ENCODE data around the gene BRD7. TPM values are rescaled to one million over a fixed set of nuclear protein-coding genes. Genes with fewer than 3 reads are reported as not detected.

BRD7 gene
- total and polyA plus RNA-seq, 2 donors (not counting 3 experiments of a cell fraction or from before 2014, with no cell fraction given): 17.1 to 69.1 TPM

- H3K4me1 ChIP-seq (ENCODE audit: control insufficient read depth, extremely low read depth, insufficient read depth, low read length): no peaks in the 10 kb centered on the region
- H3K79me2 ChIP-seq (ENCODE audit: control insufficient read depth, insufficient read depth, low read length): no peaks in the 10 kb centered on the region
- intact Hi-C loops (cut with micrococcal nuclease) (no loop called here), dilution Hi-C loops (cut with MboI; ENCODE audit: extremely low pct_ligation_motif_present, low sequenced_read_pairs) (no loop called here)
- H3K9me3 ChIP-seq (replicated peaks; ENCODE audit: control insufficient read depth, insufficient read depth, low read length): no peaks in the 10 kb centered on the region
- ChIA-PET POLR2A (no interaction called here), CTCF (no interaction called here)
- H3K4me3 ChIP-seq (replicated peaks in 1 of 3; ENCODE audit: insufficient read depth in 1 of 3, low read depth in 1 of 3, low read length in 3 of 3): no peak overlapping the region
- H3K9me1 ChIP-seq (replicated peaks; ENCODE audit: control insufficient read depth, extremely low read depth, insufficient read depth, low read length): no peaks in the 10 kb centered on the region
- H2AFZ ChIP-seq (ENCODE audit: low read depth, low read length): no peak overlapping the region
- no peak overlapping the region for H3K4me2 ChIP-seq (ENCODE audit: insufficient read depth, low read length)
- H3K36me3 ChIP-seq (ENCODE audit: control insufficient read depth in 2 of 2, extremely low read depth in 1 of 2, insufficient read depth in 2 of 2, low read length in 2 of 2): no peaks in the 10 kb centered on the region
- H3K9ac ChIP-seq (replicated peaks; ENCODE audit: extremely low read depth, insufficient read depth, low read length): no peak overlapping the region
- DNase-seq (ENCODE audit: low read depth, low spot score) (no peak), FAIRE-seq (no peak)
- H4K20me1 ChIP-seq (replicated peaks; ENCODE audit: control insufficient read depth, extremely low read depth, insufficient read depth, low read length): no peaks in the 10 kb centered on the region
- no peaks in the 10 kb centered on the region for H3K27me3 ChIP-seq (ENCODE audit: control insufficient read depth in 2 of 2, insufficient read depth in 2 of 2, low read length in 2 of 2)
- TF ChIP-seq CTCF (IDR thresholded peaks at IDR 0.05; ENCODE audit: extremely low read depth in 1 of 2, insufficient read depth in 1 of 2, low read depth in 1 of 2, low read length in 2 of 2) (no peak), JUN (IDR thresholded peaks at IDR 0.05; ENCODE audit: borderline replicate concordance, insufficient read depth, insufficient read length, low read depth) (no peak), MYC (IDR thresholded peaks at IDR 0.05; ENCODE audit: low read depth, low read length) (no peak), MAX (IDR thresholded peaks at IDR 0.05; ENCODE audit: insufficient read depth, insufficient read length) (no peak), POLR2AphosphoS5 (IDR thresholded peaks at IDR 0.05; ENCODE audit: insufficient read depth, low read depth, low read length) (no peak), FOS (IDR thresholded peaks at IDR 0.05; ENCODE audit: borderline replicate concordance, insufficient read depth, low read length) (no peak), EZH2 (IDR thresholded peaks at IDR 0.05; ENCODE audit: borderline replicate concordance, low read depth, low read length, severe bottlenecking) (no peak), POLR2A (IDR thresholded peaks at IDR 0.05; ENCODE audit: low read depth, low read length) (no peak), GATA2 (IDR thresholded peaks at IDR 0.05; ENCODE audit: insufficient read depth, insufficient read length, low read depth, low read length) (no peak)
- BruUV-seq (replicated peaks): no TSS peak
- H3K27ac ChIP-seq (ENCODE audit: insufficient read depth, low read depth, low read length): no peak overlapping the region
These were observed 28.2 kb upstream of the BRD7 start for GRCh38 chr16:50396761-50397535.
